Esophagus muscularis mucosa (tissue), 4 donors: ENCODE results near the gene RNU5B-1. TPM values are rescaled to one million over a fixed set of nuclear protein-coding genes. Genes with fewer than 3 reads are reported as not detected.

Experiments
- DNase-seq: peaks from one replicate; pipeline ENCODE4 v3.0.0-alpha.2; 2017; ENCODE audit errors: extremely low spot score
- H3K27ac ChIP-seq, 4 donors: fragments of 200-600 bp; sonication (generic); replicated peaks in 1 of 4; 1 replicate in 3 of 4; 2 replicates in 1 of 4; pipeline ENCODE4 v1.5.1; 2016 to 2019; ENCODE audit warnings: mild to moderate bottlenecking in 1 of 4
- H3K27me3 ChIP-seq, 4 donors: fragments of 200-600 bp; sonication (generic); one replicate each; pipeline versions ENCODE4 v1.5.1 to v1.6.0; 2016 to 2019
- H3K36me3 ChIP-seq, 4 donors: fragments of 200-600 bp; sonication (generic); one replicate each; pipeline ENCODE4 v1.5.1; 2016 to 2019
- H3K4me1 ChIP-seq, 4 donors: fragments of 200-600 bp; sonication (generic); one replicate each; pipeline ENCODE4 v1.5.1; 2016 to 2019
- H3K4me3 ChIP-seq, 4 donors: fragments of 200-600 bp; sonication (generic); 1 replicate in 2 of 4; 2 replicates in 2 of 4; pipeline ENCODE4 v1.5.1; 2016 to 2019; ENCODE audit warnings: mild to moderate bottlenecking in 4 of 4, moderate library complexity in 1 of 4
- H3K9me3 ChIP-seq, 4 donors: fragments of 200-600 bp; sonication (generic); 1 replicate in 3 of 4; 2 replicates in 1 of 4; pipeline ENCODE4 v1.5.1; 2016 to 2019
- CTCF ChIP-seq, 3 experiments: fragments of 200-600 bp in 2 of 3; fragments of 450-650 bp in 1 of 3; sonication (generic) in 2 of 3; IDR thresholded peaks; one replicate each; pipeline ENCODE4 v1.5.1; 2017 to 2019; ENCODE audit warnings: antibody characterized with exemption in 3 of 3, mild to moderate bottlenecking in 2 of 3, moderate library complexity in 1 of 3
- EP300 ChIP-seq: sonication (generic); formaldehyde crosslinking; IDR thresholded peaks from one replicate; pipeline ENCODE4 v1.6.1; 2017; ENCODE audit warnings: antibody characterized with exemption
- POLR2A ChIP-seq: fragments of 450-650 bp; IDR thresholded peaks from one replicate; pipeline ENCODE4 v1.6.1; 2017; ENCODE audit warnings: antibody characterized with exemption, moderate library complexity, mild to moderate bottlenecking, low read depth
- POLR2AphosphoS5 ChIP-seq, 2 donors: sonication (generic); formaldehyde crosslinking; IDR thresholded peaks; one replicate each; pipeline ENCODE4 v1.6.1; 2017; ENCODE audit warnings: antibody characterized with exemption in 2 of 2
- WGBS: methylation state at CpG from one replicate; pipeline ENCODE4 v1.1.5; 2018; 5-methylcytosine and 5-hydroxymethylcytosine counted together
- intact Hi-C: fragments of 100-400 bp; cut with DNase I; formaldehyde crosslinking; loops from one replicate; pipeline ENCODE4 v1.15.1; 2023
- total RNA-seq, 4 donors: library from RNA; depleted of rRNA; stranded (reverse); fragments of >200 nt; gene quantifications; one replicate each; pipeline versions ENCODE4 v1.1.0 to v1.2.1, GENCODE V29; 2016

The RNU5B-1 gene
- total RNA-seq, 4 donors from 2014 or later = not detected

- H3K4me3 ChIP-seq = no peak overlapping the region
- H3K9me3 ChIP-seq = no peaks in the 10 kb centered on the region
- TF ChIP-seq CTCF (IDR thresholded peaks at IDR 0.05) = no peak
- no peak for TF ChIP-seq POLR2A
- no peak for TF ChIP-seq POLR2AphosphoS5 (IDR thresholded peaks at IDR 0.05)
- no peak for TF ChIP-seq EP300
- DNase-seq = no peak
- H3K27me3 ChIP-seq = peaks cover 0 to 19% (median 0%) of the 10 kb centered on the region in 4 donors
- 82% methylated on average over 3 of the region's 3 CpGs for WGBS
- no peaks in the 10 kb centered on the region for H3K4me1 ChIP-seq
- H3K27ac ChIP-seq = no peak overlapping the region
- no peaks in the 10 kb centered on the region for H3K36me3 ChIP-seq
- intact Hi-C loops = no loop called here
Observed at GRCh38 chr15:65338366-65338765, 33.9 kb downstream of the RNU5B-1 start.

GRCh38 chr15:65338823-65339222 is 34.3 kb downstream of the RNU5B-1 start:
- 95% methylated on average over 8 of the region's 8 CpGs for whole genome bisulfite sequencing
- Histone ChIP-seq H3K36me3 (no peaks in the 10 kb centered on the region), H3K27ac (no peak overlapping the region), H3K4me1 (no peaks in the 10 kb centered on the region), H3K27me3 (peaks cover 0 to 19% (median 0%) of the 10 kb centered on the region in 4 donors), H3K9me3 (no peaks in the 10 kb centered on the region), H3K4me3 (no peak overlapping the region)
- DNase-seq = no peak
- TF ChIP-seq POLR2A = no peak
- TF ChIP-seq CTCF (IDR thresholded peaks at IDR 0.05) = no peak
- TF ChIP-seq EP300 = no peak
- TF ChIP-seq POLR2AphosphoS5 (IDR thresholded peaks at IDR 0.05) = no peak
- intact Hi-C loops = no loop called here

- intact Hi-C loops = no loop called here
- TF ChIP-seq EP300 (no peak), POLR2A (no peak), CTCF (IDR thresholded peaks at IDR 0.05) (no peak), POLR2AphosphoS5 (IDR thresholded peaks at IDR 0.05) (no peak)
- H3K9me3 ChIP-seq = no peaks in the 10 kb centered on the region
- H3K27me3 ChIP-seq = peaks cover 0 to 17% (median 0%) of the 10 kb centered on the region in 4 donors
- WGBS = 91% methylated on average over 6 of the region's 6 CpGs
- no peak for DNase-seq
- no peak overlapping the region for H3K4me3 ChIP-seq
- H3K36me3 ChIP-seq = no peaks in the 10 kb centered on the region
- H3K4me1 ChIP-seq = no peaks in the 10 kb centered on the region
- no peak overlapping the region for H3K27ac ChIP-seq
Observed at GRCh38 chr15:65339416-65339815, 34.9 kb downstream of the RNU5B-1 start.

GRCh38 chr15:65339920-65340319 is 35.4 kb downstream of the RNU5B-1 start:
- Histone ChIP-seq H3K4me3 (no peak overlapping the region), H3K36me3 (no peaks in the 10 kb centered on the region), H3K9me3 (no peaks in the 10 kb centered on the region), H3K27me3 (peaks cover 0 to 13% (median 0%) of the 10 kb centered on the region in 4 donors), H3K4me1 (no peaks in the 10 kb centered on the region), H3K27ac (no peak overlapping the region)
- intact Hi-C loops = no loop called here
- TF ChIP-seq POLR2AphosphoS5 (IDR thresholded peaks at IDR 0.05) (no peak), EP300 (no peak), POLR2A (no peak), CTCF (IDR thresholded peaks at IDR 0.05) (no peak)
- WGBS = 61% methylated on average over 7 of the region's 7 CpGs
- DNase-seq = no peak

- intact Hi-C loops = no loop called here
- H3K36me3 ChIP-seq = no peaks in the 10 kb centered on the region
Observed at GRCh38 chr15:65342493-65342892, 38.0 kb downstream of the RNU5B-1 start.

More at GRCh38 chr15:65342493-65342892, 38.0 kb downstream of the RNU5B-1 start:
- Histone ChIP-seq H3K4me3 (no peak overlapping the region), H3K27me3 (peaks cover 0 to under 1% (median 0%) of the 10 kb centered on the region in 4 donors), H3K4me1 (no peaks in the 10 kb centered on the region), H3K9me3 (no peaks in the 10 kb centered on the region), H3K27ac (no peak overlapping the region)
- no peak for DNase-seq
- 94% methylated on average over 9 of the region's 9 CpGs for WGBS
- no peak for TF ChIP-seq POLR2A
- no peak for TF ChIP-seq CTCF (IDR thresholded peaks at IDR 0.05)
- no peak for TF ChIP-seq POLR2AphosphoS5 (IDR thresholded peaks at IDR 0.05)
